Measurements from ENCODE around the gene EMILIN1. TPM values are rescaled to one million over a fixed set of nuclear protein-coding genes. Genes with fewer than 3 reads are reported as not detected.

Gene EMILIN1
- total and polyA plus RNA-seq, 2 donors (not counting 3 experiments of a cell fraction or from before 2014, with no cell fraction given) = 11.7 to 16.6 TPM

DNA sequence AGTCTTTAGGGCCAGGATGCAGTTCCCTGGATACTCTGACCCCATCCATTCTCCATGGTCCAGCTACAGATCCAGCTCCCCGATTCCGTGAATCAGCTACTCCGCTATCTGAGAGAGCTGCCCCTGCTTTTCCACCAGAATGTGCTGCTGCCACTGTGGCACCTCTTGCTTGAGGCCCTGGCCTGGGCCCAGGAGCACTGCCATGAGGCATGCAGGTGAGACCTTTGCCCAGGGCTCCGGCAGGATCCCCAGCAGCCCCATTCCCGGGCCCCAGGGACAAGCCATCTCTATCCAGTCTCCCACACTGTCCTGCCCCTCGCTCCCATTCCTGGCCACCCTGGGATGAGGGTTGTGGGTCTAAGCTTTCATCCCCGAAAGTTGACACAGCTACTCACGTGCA is 38.1 kb upstream of the EMILIN1 start:
- peaks cover under 1% of the 10 kb centered on the region for H3K79me2 ChIP-seq (ENCODE audit: control insufficient read depth, insufficient read depth, low read length)
- no peak overlapping the region for H3K9ac ChIP-seq (replicated peaks; ENCODE audit: extremely low read depth, insufficient read depth, low read length)
- FAIRE-seq = no peak
- H3K4me3 ChIP-seq (replicated peaks in 1 of 3; ENCODE audit: insufficient read depth in 1 of 3, low read depth in 1 of 3, low read length in 3 of 3) = no peak overlapping the region
- dilution Hi-C loops (cut with MboI; ENCODE audit: extremely low pct_ligation_motif_present, low sequenced_read_pairs) = no loop called here
- intact Hi-C loops (cut with micrococcal nuclease) = no loop called here
- H4K20me1 ChIP-seq (replicated peaks; ENCODE audit: control insufficient read depth, extremely low read depth, insufficient read depth, low read length) = no peaks in the 10 kb centered on the region
- CTCF ChIA-PET = interaction anchor here (0.9 to 1.1 kb wide), 2 partner anchors 79 to 194 kb away, joined by 3 read pairs; no protein-coding TSS in a partner anchor
- no peaks in the 10 kb centered on the region for H3K9me3 ChIP-seq (replicated peaks; ENCODE audit: control insufficient read depth, insufficient read depth, low read length)
- H3K4me1 ChIP-seq (ENCODE audit: control insufficient read depth, extremely low read depth, insufficient read depth, low read length) = no peaks in the 10 kb centered on the region
- TF ChIP-seq GATA2 (IDR thresholded peaks at IDR 0.05; ENCODE audit: insufficient read depth, insufficient read length, low read depth, low read length) (no peak), MYC (IDR thresholded peaks at IDR 0.05; ENCODE audit: low read depth, low read length) (no peak), POLR2AphosphoS5 (IDR thresholded peaks at IDR 0.05; ENCODE audit: insufficient read depth, low read depth, low read length) (no peak), EZH2 (IDR thresholded peaks at IDR 0.05; ENCODE audit: borderline replicate concordance, low read depth, low read length, severe bottlenecking) (no peak), FOS (IDR thresholded peaks at IDR 0.05; ENCODE audit: borderline replicate concordance, insufficient read depth, low read length) (no peak), POLR2A (IDR thresholded peaks at IDR 0.05; ENCODE audit: low read depth, low read length) (no peak), JUN (IDR thresholded peaks at IDR 0.05; ENCODE audit: borderline replicate concordance, insufficient read depth, insufficient read length, low read depth) (no peak)
- TF ChIP-seq, protein P1, sequence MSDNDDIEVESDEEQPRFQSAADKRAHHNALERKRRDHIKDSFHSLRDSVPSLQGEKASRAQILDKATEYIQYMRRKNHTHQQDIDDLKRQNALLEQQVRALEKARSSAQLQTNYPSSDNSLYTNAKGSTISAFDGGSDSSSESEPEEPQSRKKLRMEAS (IDR thresholded peaks at IDR 0.05; ENCODE audit: insufficient read depth, insufficient read length) = no peak
- TF ChIP-seq, protein P2, sequence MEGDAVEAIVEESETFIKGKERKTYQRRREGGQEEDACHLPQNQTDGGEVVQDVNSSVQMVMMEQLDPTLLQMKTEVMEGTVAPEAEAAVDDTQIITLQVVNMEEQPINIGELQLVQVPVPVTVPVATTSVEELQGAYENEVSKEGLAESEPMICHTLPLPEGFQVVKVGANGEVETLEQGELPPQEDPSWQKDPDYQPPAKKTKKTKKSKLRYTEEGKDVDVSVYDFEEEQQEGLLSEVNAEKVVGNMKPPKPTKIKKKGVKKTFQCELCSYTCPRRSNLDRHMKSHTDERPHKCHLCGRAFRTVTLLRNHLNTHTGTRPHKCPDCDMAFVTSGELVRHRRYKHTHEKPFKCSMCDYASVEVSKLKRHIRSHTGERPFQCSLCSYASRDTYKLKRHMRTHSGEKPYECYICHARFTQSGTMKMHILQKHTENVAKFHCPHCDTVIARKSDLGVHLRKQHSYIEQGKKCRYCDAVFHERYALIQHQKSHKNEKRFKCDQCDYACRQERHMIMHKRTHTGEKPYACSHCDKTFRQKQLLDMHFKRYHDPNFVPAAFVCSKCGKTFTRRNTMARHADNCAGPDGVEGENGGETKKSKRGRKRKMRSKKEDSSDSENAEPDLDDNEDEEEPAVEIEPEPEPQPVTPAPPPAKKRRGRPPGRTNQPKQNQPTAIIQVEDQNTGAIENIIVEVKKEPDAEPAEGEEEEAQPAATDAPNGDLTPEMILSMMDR (IDR thresholded peaks at IDR 0.05; ENCODE audit: extremely low read depth in 1 of 2, insufficient read depth in 1 of 2, low read depth in 1 of 2, low read length in 2 of 2) = no peak
- peaks cover 32 to 63% of the 10 kb centered on the region in 2 experiments for H3K36me3 ChIP-seq (ENCODE audit: control insufficient read depth in 2 of 2, extremely low read depth in 1 of 2, insufficient read depth in 2 of 2, low read length in 2 of 2)
- no TSS peak for BruUV-seq (replicated peaks)
- no peaks in the 10 kb centered on the region for H3K9me1 ChIP-seq (replicated peaks; ENCODE audit: control insufficient read depth, extremely low read depth, insufficient read depth, low read length)
- H2AFZ ChIP-seq (ENCODE audit: low read depth, low read length) = no peak overlapping the region
- H3K27ac ChIP-seq (ENCODE audit: insufficient read depth, low read depth, low read length) = no peak overlapping the region
- no peaks in the 10 kb centered on the region for H3K27me3 ChIP-seq (ENCODE audit: control insufficient read depth in 2 of 2, insufficient read depth in 2 of 2, low read length in 2 of 2)
- POLR2A ChIA-PET = no interaction called here
- no peak for DNase-seq (ENCODE audit: low read depth, low spot score)
- H3K4me2 ChIP-seq (ENCODE audit: insufficient read depth, low read length) = no peak overlapping the region

Measured in endothelial cell of umbilical vein (primary cell).